H1 (cell line): ENCODE data around the gene APP. TPM values are rescaled to one million over a fixed set of nuclear protein-coding genes. Genes with fewer than 3 reads are reported as not detected.

Experiments used
- CTCF ChIA-PET: fragments of 300-600 bp; sonication (Branson Sonifier 250); formaldehyde crosslinking; loops from one replicate; lab custom pipeline; 2021; ENCODE audit not compliant: partially characterized antibody; lab: Charles Lee
- POLR2A ChIA-PET: fragments of 300-600 bp; sonication (Branson Sonifier 250); formaldehyde crosslinking; loops from one replicate; lab custom pipeline; 2021; ENCODE audit warnings: inconsistent platforms; ENCODE audit not compliant: partially characterized antibody; lab: Charles Lee
- DNase-seq, 2 experiments: peaks; one replicate each; pipeline versions ENCODE4 v3.0.0 to v3.0.0-alpha.2; 2010 to 2022; ENCODE audit warnings: low spot score in 2 of 2, low read depth in 1 of 2, mixed read lengths in 1 of 2
- FAIRE-seq: peaks from 2 replicates; lab custom pipeline; 2011; peaks lifted over from hg19 to GRCh38; lab: Jason Lieb, UNC
- H2AFZ ChIP-seq: 2 replicates; pipeline ENCODE4 v1.8.1; 2012; ENCODE audit warnings: low read length, inconsistent platforms
- H2AK5ac ChIP-seq: 2 replicates; pipeline ENCODE4 v1.6.1; 2013; ENCODE audit warnings: low read depth, low read length
- H2BK120ac ChIP-seq: replicated peaks from 2 replicates; pipeline ENCODE3; 2013; ENCODE audit warnings: low read depth, low read length, inconsistent platforms
- H2BK12ac ChIP-seq: 2 replicates; pipeline ENCODE4 v1.6.1; 2013; ENCODE audit warnings: low read depth, low read length
- H2BK15ac ChIP-seq: 2 replicates; pipeline ENCODE4 v1.6.1; 2013; ENCODE audit warnings: low read length
- H2BK20ac ChIP-seq: 2 replicates; pipeline ENCODE4 v1.6.1; 2013; ENCODE audit warnings: low read length
- H2BK5ac ChIP-seq: 2 replicates; pipeline ENCODE4 v1.6.1; 2013; ENCODE audit warnings: low read depth, low read length
- H3K14ac ChIP-seq: 2 replicates; pipeline ENCODE4 v1.6.1; 2013; ENCODE audit warnings: inconsistent platforms; ENCODE audit not compliant: insufficient read length
- H3K18ac ChIP-seq: 2 replicates; pipeline ENCODE4 v1.6.1; 2013; ENCODE audit warnings: low read length; ENCODE audit errors: extremely low read depth
- H3K23ac ChIP-seq: 2 replicates; pipeline ENCODE4 v1.6.1; 2013; ENCODE audit warnings: inconsistent platforms; ENCODE audit not compliant: insufficient read length
- H3K23me2 ChIP-seq: 2 replicates; pipeline ENCODE4 v1.6.1; 2013; ENCODE audit warnings: low read depth, low read length
- H3K27ac ChIP-seq: 2 replicates; pipeline ENCODE4 v1.6.1; 2011; ENCODE audit warnings: low read depth, low read length, inconsistent platforms
- H3K27me3 ChIP-seq, 4 experiments: replicated peaks in 1 of 4; 1 replicate in 1 of 4; 2 replicates in 3 of 4; pipeline versions ENCODE4 v1.6.1 to v1.8.1; 2011 to 2013; ENCODE audit warnings: low read length in 3 of 4, mild to moderate bottlenecking in 3 of 4, inconsistent platforms in 2 of 4, mixed read lengths in 2 of 4, moderate library complexity in 1 of 4; ENCODE audit not compliant: control insufficient read depth in 3 of 4, insufficient read depth in 3 of 4; ENCODE audit errors: extremely low read depth in 1 of 4
- H3K36me3 ChIP-seq, 4 experiments: 2 replicates each; pipeline versions ENCODE4 v1.6.1 to v1.8.1; 2011 to 2013; ENCODE audit warnings: mild to moderate bottlenecking in 4 of 4, low read length in 3 of 4, moderate library complexity in 2 of 4, control low read depth in 1 of 4, inconsistent platforms in 1 of 4; ENCODE audit not compliant: insufficient read depth in 4 of 4, control insufficient read depth in 2 of 4
- H3K4ac ChIP-seq: replicated peaks from 2 replicates; pipeline ENCODE3; 2013; ENCODE audit warnings: low read length, low read depth, mixed read lengths, inconsistent platforms; ENCODE audit not compliant: insufficient read length
- H3K4me1 ChIP-seq, 4 experiments: replicated peaks in 1 of 4; 1 replicate in 1 of 4; 2 replicates in 3 of 4; pipeline versions ENCODE4 v1.6.1 to v1.8.1; 2011 to 2013; ENCODE audit warnings: low read length in 3 of 4, inconsistent platforms in 2 of 4, mixed read lengths in 1 of 4; ENCODE audit not compliant: insufficient read depth in 4 of 4, control insufficient read depth in 3 of 4
- H3K4me2 ChIP-seq, 2 experiments: 2 replicates each; pipeline versions ENCODE4 v1.6.1 to v1.8.1; 2011 to 2013; ENCODE audit warnings: low read depth in 2 of 2, low read length in 2 of 2, control low read depth in 1 of 2, inconsistent platforms in 1 of 2, mild to moderate bottlenecking in 1 of 2; ENCODE audit not compliant: insufficient read depth in 1 of 2
- H3K4me3 ChIP-seq, 4 experiments: fragments of 200-600, 300-600 bp in 1 of 4; sonication (generic), shearing (Covaris generic), sonication (Bioruptor Twin) in 1 of 4; 2 replicates each; pipeline versions ENCODE4 v1.5.1 to v1.8.1; 2011 to 2016; ENCODE audit warnings: low read length in 4 of 4, low read depth in 3 of 4, control low read depth in 2 of 4, inconsistent platforms in 2 of 4, mild to moderate bottlenecking in 2 of 4, mixed read lengths in 1 of 4, moderate library complexity in 1 of 4; ENCODE audit not compliant: insufficient read depth in 2 of 4; ENCODE audit errors: extremely low read depth in 1 of 4
- H3K56ac ChIP-seq: replicated peaks from 2 replicates; pipeline ENCODE3; 2013; ENCODE audit warnings: low read depth, mild to moderate bottlenecking, mixed read lengths, low read length, inconsistent platforms; ENCODE audit not compliant: insufficient read length
- H3K79me1 ChIP-seq: 2 replicates; pipeline ENCODE4 v1.6.1; 2013; ENCODE audit warnings: low read depth, low read length, control low read depth
- H3K79me2 ChIP-seq, 2 experiments: 2 replicates each; pipeline versions ENCODE4 v1.6.1 to v1.8.1; 2012 to 2013; ENCODE audit warnings: low read length in 2 of 2, mild to moderate bottlenecking in 2 of 2, inconsistent platforms in 1 of 2; ENCODE audit not compliant: insufficient read depth in 2 of 2, control insufficient read depth in 1 of 2
- H3K9ac ChIP-seq, 4 experiments: replicated peaks in 1 of 4; 1 replicate in 1 of 4; 2 replicates in 3 of 4; pipeline versions ENCODE4 v1.6.1 to v1.8.1; 2011 to 2013; ENCODE audit warnings: low read depth in 3 of 4, low read length in 3 of 4, control low read depth in 2 of 4, mild to moderate bottlenecking in 2 of 4, moderate library complexity in 2 of 4, inconsistent platforms in 1 of 4; ENCODE audit errors: extremely low read depth in 1 of 4
- H3K9me3 ChIP-seq, 2 experiments: 2 replicates each; pipeline versions ENCODE4 v1.6.1 to v1.8.1; 2012 to 2013; ENCODE audit warnings: mild to moderate bottlenecking in 2 of 2, moderate library complexity in 2 of 2, control low read depth in 1 of 2, inconsistent platforms in 1 of 2, low read depth in 1 of 2, low read length in 1 of 2, mixed read lengths in 1 of 2; ENCODE audit not compliant: insufficient read depth in 2 of 2
- H4K20me1 ChIP-seq, 2 experiments: replicated peaks in 1 of 2; 2 replicates each; pipeline versions ENCODE3 to v1.8.1; 2011 to 2013; ENCODE audit warnings: inconsistent platforms in 2 of 2, low read length in 2 of 2, mild to moderate bottlenecking in 1 of 2; ENCODE audit not compliant: insufficient read depth in 2 of 2, control insufficient read depth in 1 of 2
- H4K5ac ChIP-seq: 2 replicates; pipeline ENCODE4 v1.6.1; 2013; ENCODE audit warnings: low read length, low read depth, mixed read lengths, inconsistent platforms; ENCODE audit not compliant: insufficient read length
- H4K8ac ChIP-seq: 2 replicates; pipeline ENCODE4 v1.8.0; 2013; ENCODE audit warnings: mild to moderate bottlenecking, moderate library complexity, low read length, inconsistent platforms; ENCODE audit not compliant: insufficient read depth; ENCODE audit errors: extremely low read depth
- H4K91ac ChIP-seq: replicated peaks from 2 replicates; pipeline ENCODE3; 2013; ENCODE audit warnings: low read length, mixed read lengths, inconsistent platforms; ENCODE audit not compliant: insufficient read length
- CHD2 ChIP-seq: IDR thresholded peaks from 2 replicates; pipeline ENCODE4 v1.6.1; 2012; ENCODE audit warnings: low read length, improper control_type of control experiment
- KDM1A ChIP-seq: fragments of 200-600, 300-600 bp; sonication (generic); IDR thresholded peaks from 2 replicates; pipeline ENCODE4 v1.7.1; 2016; ENCODE audit warnings: mild to moderate bottlenecking, low read length, borderline replicate concordance
- RAD21 ChIP-seq, 2 experiments: IDR thresholded peaks in 1 of 2; conservative IDR thresholded peaks in 1 of 2; 2 replicates each; pipeline ENCODE4 v1.6.1; 2011; ENCODE audit warnings: low read depth in 2 of 2, low read length in 2 of 2, improper control_type of control experiment in 1 of 2, inconsistent platforms in 1 of 2, mild to moderate bottlenecking in 1 of 2, moderate library complexity in 1 of 2
- SIX5 ChIP-seq: IDR thresholded peaks from 2 replicates; pipeline ENCODE4 v1.6.1; 2011; ENCODE audit warnings: mild to moderate bottlenecking, low read depth, low read length
- SUZ12 ChIP-seq: fragments of 200-600 bp; sonication (generic); IDR thresholded peaks from 2 replicates; pipeline ENCODE4 v1.6.1; 2012; ENCODE audit warnings: mild to moderate bottlenecking, inconsistent platforms, low read length, moderate library complexity, mixed read lengths
- TEAD4 ChIP-seq: IDR thresholded peaks from 2 replicates; pipeline ENCODE4 v1.6.1; 2012; ENCODE audit warnings: low read depth, low read length, inconsistent platforms, mixed read lengths
- WGBS, 2 experiments: shearing (Covaris generic) in 1 of 2; methylation state at CpG; one replicate each; pipeline versions ENCODE4 v1.1.6 to v1.1.7; 2013 to 2015; ENCODE audit warnings: low lambda C conversion rate in 2 of 2, mixed read lengths in 2 of 2, inconsistent platforms in 1 of 2, low coverage in 1 of 2, missing lambda C conversion rate in 1 of 2; ENCODE audit not compliant: insufficient replicate concordance in 2 of 2, insufficient coverage in 1 of 2, insufficient read length in 1 of 2; ENCODE audit errors: extremely low coverage in 1 of 2, missing lambda C conversion rate in 1 of 2; 5-methylcytosine and 5-hydroxymethylcytosine counted together
- polyA plus RNA-seq, 7 experiments: library from polyadenylated mRNA; depleted of rRNA in 3 of 7; stranded (reverse) in 5 of 7; unstranded in 2 of 7; fragments of >200 nt in 5 of 7; fragments of 200-250 nt in 2 of 7; gene quantifications; 1 replicate in 5 of 7; 2 replicates in 1 of 7; 4 replicates in 1 of 7; pipeline versions ENCODE4 v1.2.1 to v1.2.3, GENCODE V29; 2011 to 2013; ENCODE audit warnings: missing spikeins in 2 of 7, mixed read lengths in 2 of 7
- total RNA-seq: library from RNA; stranded (reverse); fragmentation: NEBNext Ultra II Directional; extraction: Animal tissue kit (Norgen Biotek cat#: 25700); gene quantifications from 2 replicates; pipeline ENCODE4 v1.2.1, GENCODE V29; 2021
- TF ChIP-seq, protein P1 (sequence below), 3 experiments: IDR thresholded peaks; 1 replicate in 2 of 3; 2 replicates in 1 of 3; pipeline versions ENCODE4 v1.5.1 to v1.6.1; 2011; ENCODE audit warnings: low read length in 3 of 3, mild to moderate bottlenecking in 3 of 3, inconsistent platforms in 2 of 3, low read depth in 1 of 3, moderate library complexity in 1 of 3; ENCODE audit not compliant: insufficient read depth in 1 of 3; ENCODE audit errors: control extremely low read depth in 1 of 3
- TF ChIP-seq, protein P2 (sequence below): IDR thresholded peaks from 2 replicates; pipeline ENCODE4 v1.6.1; 2011; ENCODE audit warnings: low read length, improper control_type of control experiment

APP gene
- total and polyA plus RNA-seq, 2 of the 8 experiments (the other 6 are each of a cell fraction or from before 2014, with no cell fraction given), result 375 to 551 TPM

DNA sequence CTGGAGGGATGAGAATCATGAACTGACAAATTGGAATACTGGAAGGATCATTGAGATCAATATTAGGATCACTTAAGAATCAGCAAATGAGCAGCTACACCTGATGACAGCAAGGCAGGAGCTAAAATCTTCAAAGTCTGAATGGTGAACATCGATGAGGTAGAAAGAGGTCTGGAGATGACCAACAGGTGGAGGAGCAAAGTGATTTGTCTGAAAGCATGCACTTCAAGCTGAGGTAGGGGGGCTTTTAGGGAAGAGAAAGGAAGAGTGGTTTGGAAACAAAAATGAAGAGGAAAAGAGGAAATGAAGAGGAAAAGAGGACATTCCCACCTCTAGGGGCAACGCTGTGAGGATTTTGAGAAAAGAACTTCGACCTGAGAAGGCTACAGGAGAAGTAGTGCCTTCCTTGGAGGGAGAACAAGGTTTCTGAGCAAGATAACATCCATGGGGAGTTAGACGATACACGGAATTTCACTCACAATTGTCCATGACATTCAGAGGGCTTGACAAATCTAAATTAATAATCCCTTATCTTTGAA, 79.0 kb downstream of the APP start:
- FAIRE-seq, result peak; percentile 86
- H3K4me3 ChIP-seq, result no peak overlapping the region
- TF ChIP-seq, protein P1, sequence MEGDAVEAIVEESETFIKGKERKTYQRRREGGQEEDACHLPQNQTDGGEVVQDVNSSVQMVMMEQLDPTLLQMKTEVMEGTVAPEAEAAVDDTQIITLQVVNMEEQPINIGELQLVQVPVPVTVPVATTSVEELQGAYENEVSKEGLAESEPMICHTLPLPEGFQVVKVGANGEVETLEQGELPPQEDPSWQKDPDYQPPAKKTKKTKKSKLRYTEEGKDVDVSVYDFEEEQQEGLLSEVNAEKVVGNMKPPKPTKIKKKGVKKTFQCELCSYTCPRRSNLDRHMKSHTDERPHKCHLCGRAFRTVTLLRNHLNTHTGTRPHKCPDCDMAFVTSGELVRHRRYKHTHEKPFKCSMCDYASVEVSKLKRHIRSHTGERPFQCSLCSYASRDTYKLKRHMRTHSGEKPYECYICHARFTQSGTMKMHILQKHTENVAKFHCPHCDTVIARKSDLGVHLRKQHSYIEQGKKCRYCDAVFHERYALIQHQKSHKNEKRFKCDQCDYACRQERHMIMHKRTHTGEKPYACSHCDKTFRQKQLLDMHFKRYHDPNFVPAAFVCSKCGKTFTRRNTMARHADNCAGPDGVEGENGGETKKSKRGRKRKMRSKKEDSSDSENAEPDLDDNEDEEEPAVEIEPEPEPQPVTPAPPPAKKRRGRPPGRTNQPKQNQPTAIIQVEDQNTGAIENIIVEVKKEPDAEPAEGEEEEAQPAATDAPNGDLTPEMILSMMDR (IDR thresholded peaks at IDR 0.05; ENCODE audit: control extremely low read depth in 1 of 3, insufficient read depth in 1 of 3, low read depth in 1 of 3, low read length in 3 of 3), result peak in 2 of 3 experiments; percentile 37 to 64; a peak in 2 of 4 replicates
- TF ChIP-seq SUZ12 (no peak), SIX5 (no peak), KDM1A (no peak), CHD2 (no peak), TEAD4 (peak; percentile 94), RAD21 (IDR thresholded peaks at IDR 0.05 in 1 of 2, conservative IDR thresholded peaks at IDR 0.05 in 1 of 2; ENCODE audit: low read depth in 2 of 2, low read length in 2 of 2) (peak; percentile 29 to 39; a peak in 3 of 4 replicates)
- TF ChIP-seq, protein P2, sequence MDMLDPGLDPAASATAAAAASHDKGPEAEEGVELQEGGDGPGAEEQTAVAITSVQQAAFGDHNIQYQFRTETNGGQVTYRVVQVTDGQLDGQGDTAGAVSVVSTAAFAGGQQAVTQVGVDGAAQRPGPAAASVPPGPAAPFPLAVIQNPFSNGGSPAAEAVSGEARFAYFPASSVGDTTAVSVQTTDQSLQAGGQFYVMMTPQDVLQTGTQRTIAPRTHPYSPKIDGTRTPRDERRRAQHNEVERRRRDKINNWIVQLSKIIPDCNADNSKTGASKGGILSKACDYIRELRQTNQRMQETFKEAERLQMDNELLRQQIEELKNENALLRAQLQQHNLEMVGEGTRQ, result no peak

More for the DNA sequence above, 79.0 kb downstream of the APP start:
- H3K56ac ChIP-seq, result no peak overlapping the region
- no peak overlapping the region for H2BK12ac ChIP-seq
- H4K91ac ChIP-seq, result no peak overlapping the region
- H3K36me3 ChIP-seq, result peaks cover 0 to 17% (median 3%) of the 10 kb centered on the region in 4 experiments; a peak in 3 of 8 replicates
- no peak overlapping the region for H2AFZ ChIP-seq
- peaks cover 3 to 6% of the 10 kb centered on the region in 2 experiments for H4K20me1 ChIP-seq
- no peak overlapping the region for H2BK5ac ChIP-seq
- H2AK5ac ChIP-seq, result no peak overlapping the region
- DNase-seq, result no peak
- no peak overlapping the region for H4K5ac ChIP-seq
- H4K8ac ChIP-seq, result no peak overlapping the region
- H3K14ac ChIP-seq, result no peak overlapping the region
- 86% methylated on average over 5 of the region's 5 CpGs; no CpG with 5 or more reads in 1 of the 2 experiments for WGBS, 2 experiments
- peaks cover 15% of the 10 kb centered on the region for H3K79me1 ChIP-seq
- H3K9me3 ChIP-seq, result no peaks in the 10 kb centered on the region
- no peak overlapping the region for H3K23ac ChIP-seq
- ChIA-PET POLR2A (interaction anchor here (0.6 kb wide), 1 partner anchor 9 kb away, joined by 3 read pairs; no protein-coding TSS in a partner anchor), CTCF (interaction anchor here (0.7 to 1.1 kb wide), 5 partner anchors 12 to 887 kb away, joined by 3 to 5 read pairs (median 3); no protein-coding TSS in a partner anchor)
- H3K4me1 ChIP-seq, result peaks cover 2 to 9% (median 7%) of the 10 kb centered on the region in 4 experiments
- H2BK120ac ChIP-seq, result no peak overlapping the region
- no peak overlapping the region for H3K4ac ChIP-seq
- no peak overlapping the region for H2BK20ac ChIP-seq
- H2BK15ac ChIP-seq, result no peak overlapping the region
- H3K9ac ChIP-seq, result no peak overlapping the region; a peak in 1 of 7 replicates
- peaks cover 0 to 94% of the 10 kb centered on the region in 2 experiments; a peak in 3 of 4 replicates for H3K79me2 ChIP-seq
- H3K4me2 ChIP-seq, result no peak overlapping the region
- no peak overlapping the region for H3K27ac ChIP-seq
- H3K18ac ChIP-seq, result 0 out of 2 replicates have a peak overlapping the region, but pooled peaks have one; percentile 17
- H3K27me3 ChIP-seq, result no peaks in the 10 kb centered on the region
- H3K23me2 ChIP-seq, result no peaks in the 10 kb centered on the region; the same call in 1 of the 2 replicates
